CD4-positive, alpha-beta T cell treated with Interleukin-1 beta for 1 hour (primary cell): Measurements from ENCODE around the gene KRTAP10-10.
"Not testable (repeated sequence)": the region's sequence is repeated elsewhere in the genome, so short reads cannot be mapped to it uniquely, and the experiment has no call there.

Experiments used
- DNase-seq, 2 donors: peaks; one replicate each; pipeline ENCODE4 v3.0.0-alpha.2; 2020 to 2022

Gene KRTAP10-10

DNA sequence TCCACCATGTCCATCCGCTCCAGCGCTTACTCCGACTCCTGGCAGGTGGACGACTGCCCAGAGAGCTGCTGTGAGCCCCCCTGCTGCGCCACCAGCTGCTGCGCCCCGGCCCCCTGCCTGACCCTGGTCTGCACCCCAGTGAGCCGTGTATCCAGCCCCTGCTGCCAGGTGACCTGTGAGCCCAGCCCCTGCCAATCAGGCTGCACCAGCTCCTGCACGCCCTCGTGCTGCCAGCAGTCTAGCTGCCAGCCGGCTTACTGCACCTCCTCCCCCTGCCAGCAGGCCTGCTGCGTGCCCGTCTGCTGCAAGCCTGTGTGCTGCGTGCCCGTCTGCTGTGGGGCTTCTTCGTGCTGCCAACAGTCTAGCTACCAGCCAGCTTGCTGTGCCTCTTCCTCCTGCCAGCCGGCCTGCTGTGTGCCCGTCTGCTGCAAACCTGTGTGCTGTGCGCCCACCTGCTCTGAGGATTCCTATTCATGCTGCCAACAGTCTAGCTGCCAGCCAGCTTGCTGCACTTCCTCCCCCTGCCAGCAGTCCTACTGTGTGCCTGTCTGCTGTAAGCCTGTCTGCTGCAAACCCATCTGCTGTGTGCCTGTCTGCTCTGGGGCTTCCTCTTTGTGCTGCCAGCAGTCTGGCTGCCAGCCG, 9.9 kb upstream of the KRTAP10-10 start:
- DNase-seq = not testable (repeated sequence)

- not testable (repeated sequence) for DNase-seq
These were observed 9.3 kb upstream of the KRTAP10-10 start for GRCh38 chr21:44627831-44628233.

DNA sequence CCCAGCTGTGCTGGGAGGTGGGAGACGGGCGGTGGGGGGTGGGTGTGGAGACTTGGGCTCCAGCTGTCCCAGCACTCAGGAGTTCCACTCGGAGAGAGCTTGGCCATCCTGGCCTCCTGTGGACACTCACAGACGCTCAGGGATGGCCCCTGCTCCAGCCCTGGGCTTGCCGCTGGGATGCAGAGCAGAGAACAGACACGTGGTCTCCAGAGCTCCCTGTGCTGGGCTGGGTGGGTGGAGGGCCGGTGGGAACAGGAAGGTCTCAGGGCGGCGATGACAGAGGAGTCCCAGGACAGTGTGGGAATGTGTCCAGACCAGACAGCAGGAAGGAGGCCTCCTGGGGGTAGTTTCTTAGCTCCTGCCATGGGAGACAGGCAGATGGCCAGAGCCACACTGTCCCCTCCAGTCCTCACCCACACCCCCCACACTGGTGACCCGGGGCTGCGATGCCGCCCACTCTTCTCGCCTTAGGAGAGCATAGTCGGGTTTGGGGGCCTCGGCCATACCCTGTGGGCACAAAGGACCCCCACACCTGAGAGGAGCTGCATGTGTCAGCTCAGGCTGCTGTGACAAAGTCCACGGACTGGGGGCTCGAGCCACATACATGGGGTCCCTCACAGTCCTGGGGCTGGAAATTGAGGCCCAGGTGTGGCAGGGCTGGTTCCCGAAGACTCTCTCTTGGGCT, 8.3 kb upstream of the KRTAP10-10 start:
- no peak for DNase-seq

GRCh38 chr21:44630440-44630839, 6.7 kb upstream of the KRTAP10-10 start:
- peak in 1 of 2 donors; percentile 13 for DNase-seq

- no peak for DNase-seq
These were observed 5.1 kb upstream of the KRTAP10-10 start for GRCh38 chr21:44632067-44632466.

- DNase-seq = no peak
These were observed 743 bp upstream of the KRTAP10-10 start for GRCh38 chr21:44636209-44637017.

GRCh38 chr21:44637851-44638348, 744 bp downstream of the KRTAP10-10 start:
- not testable (repeated sequence) for DNase-seq

- not testable (repeated sequence) for DNase-seq
These were observed 1.6 kb downstream of the KRTAP10-10 start for GRCh38 chr21:44638506-44639330.

DNA sequence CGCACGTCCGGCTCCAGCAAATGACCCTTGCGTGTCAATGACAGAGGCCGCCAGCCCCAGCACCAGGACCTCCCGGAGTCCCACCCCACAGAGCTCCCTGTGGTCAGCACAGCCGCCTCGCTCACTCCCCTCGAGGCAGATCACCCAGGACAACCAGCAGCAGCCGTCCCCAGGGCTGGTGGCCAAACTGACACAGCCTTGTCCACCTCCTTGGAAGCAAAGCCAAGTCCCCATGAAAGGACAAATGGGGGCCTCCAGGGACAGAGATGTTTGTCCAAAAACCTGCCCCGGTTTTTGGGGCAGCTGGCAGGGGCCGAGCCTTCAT, 2.1 kb downstream of the KRTAP10-10 start:
- DNase-seq = no peak

DNA sequence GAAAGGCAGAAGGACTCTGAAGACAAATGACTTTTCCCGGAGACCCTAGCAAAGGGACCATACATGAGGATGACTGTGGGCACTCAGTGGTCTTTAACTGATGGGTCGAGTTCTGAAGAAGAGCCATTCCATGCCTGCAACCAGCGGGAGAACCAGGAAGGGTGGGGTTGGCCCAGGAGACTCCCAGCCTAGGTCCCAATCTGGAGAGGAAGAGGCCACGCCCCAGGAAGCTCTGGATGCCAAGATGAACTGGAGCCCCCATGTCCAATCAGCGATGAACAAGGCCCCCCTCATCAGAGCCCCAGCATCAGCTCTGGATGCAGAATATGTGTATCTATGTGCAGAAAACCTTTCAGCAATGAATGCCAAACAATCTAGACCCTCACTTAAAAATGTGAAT, 3.6 kb downstream of the KRTAP10-10 start:
- no peak for DNase-seq

GRCh38 chr21:44643741-44644310, 6.7 kb downstream of the KRTAP10-10 start:
- DNase-seq = no peak

DNA sequence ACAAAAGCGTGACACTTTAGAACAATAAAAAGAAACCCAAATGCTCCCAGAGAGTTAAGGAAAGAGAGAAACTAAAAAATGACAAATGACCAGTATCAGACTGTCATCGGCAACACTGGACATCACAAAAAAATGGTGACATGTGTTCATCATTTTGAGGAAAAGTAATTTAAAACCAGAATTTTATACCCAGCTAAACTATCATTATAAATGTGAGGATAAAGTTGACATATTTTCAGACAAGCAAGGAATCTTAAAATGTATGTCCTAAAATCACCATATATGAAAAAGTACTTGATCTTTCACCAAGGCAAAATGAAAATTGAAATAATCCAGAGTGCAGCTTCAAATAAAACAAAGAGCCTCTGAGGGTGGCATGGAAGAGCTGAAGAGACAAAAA, 7.7 kb downstream of the KRTAP10-10 start:
- DNase-seq = no peak

- not testable (repeated sequence) for DNase-seq
These were observed 9.4 kb downstream of the KRTAP10-10 start, which contains the start of gene KRTAP10-11 for GRCh38 chr21:44646366-44647221. TSS of gene KRTAP10-11 (plus strand) at chr21:44646414. CDS start at chr21:44646459, 45 bp downstream.

GRCh38 chr21:44647222-44647552, 10.0 kb downstream of the KRTAP10-10 start:
- no peak for DNase-seq

DNA sequence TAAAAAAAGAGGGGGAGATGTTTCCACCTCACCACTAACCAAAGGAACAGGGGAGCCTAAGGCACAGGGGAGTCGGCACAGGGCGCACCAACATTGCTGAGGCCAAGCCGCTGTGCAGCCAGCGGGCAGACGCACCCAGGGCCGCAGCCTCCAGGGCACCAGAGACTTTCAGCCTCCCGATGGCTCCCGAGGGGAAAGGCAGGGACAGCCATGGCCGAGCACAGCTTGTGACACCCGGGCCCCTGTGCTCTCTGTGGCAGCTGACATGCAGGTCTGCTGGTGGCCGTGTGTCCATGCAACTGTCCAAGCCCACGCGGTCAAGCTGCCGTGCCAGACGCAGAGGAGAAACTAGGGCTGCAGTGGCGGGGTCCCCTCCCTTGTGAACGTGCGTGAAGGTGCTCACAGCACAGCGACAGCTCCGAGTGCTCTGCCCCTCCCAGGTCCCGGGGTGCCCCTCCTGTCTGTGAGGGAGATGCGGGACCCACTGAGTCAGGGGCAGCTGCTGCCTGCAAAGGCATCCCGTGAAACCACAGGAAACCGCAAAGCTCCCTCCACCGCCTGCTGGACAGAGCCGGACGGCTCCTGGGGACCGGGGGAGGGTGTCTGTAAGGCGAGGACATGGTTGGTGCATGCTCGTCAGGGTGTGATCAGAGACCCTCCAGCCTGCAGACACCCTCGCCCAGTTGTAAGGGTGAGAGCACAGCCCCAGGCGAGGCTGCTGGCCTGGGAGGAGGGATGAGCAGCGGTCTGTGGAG, 11.6 kb downstream of the KRTAP10-10 start:
- no peak for DNase-seq

GRCh38 chr21:44649521-44650100, 12.5 kb downstream of the KRTAP10-10 start:
- no peak for DNase-seq

GRCh38 chr21:44650265-44650972, 13.3 kb downstream of the KRTAP10-10 start:
- no peak for DNase-seq

DNA sequence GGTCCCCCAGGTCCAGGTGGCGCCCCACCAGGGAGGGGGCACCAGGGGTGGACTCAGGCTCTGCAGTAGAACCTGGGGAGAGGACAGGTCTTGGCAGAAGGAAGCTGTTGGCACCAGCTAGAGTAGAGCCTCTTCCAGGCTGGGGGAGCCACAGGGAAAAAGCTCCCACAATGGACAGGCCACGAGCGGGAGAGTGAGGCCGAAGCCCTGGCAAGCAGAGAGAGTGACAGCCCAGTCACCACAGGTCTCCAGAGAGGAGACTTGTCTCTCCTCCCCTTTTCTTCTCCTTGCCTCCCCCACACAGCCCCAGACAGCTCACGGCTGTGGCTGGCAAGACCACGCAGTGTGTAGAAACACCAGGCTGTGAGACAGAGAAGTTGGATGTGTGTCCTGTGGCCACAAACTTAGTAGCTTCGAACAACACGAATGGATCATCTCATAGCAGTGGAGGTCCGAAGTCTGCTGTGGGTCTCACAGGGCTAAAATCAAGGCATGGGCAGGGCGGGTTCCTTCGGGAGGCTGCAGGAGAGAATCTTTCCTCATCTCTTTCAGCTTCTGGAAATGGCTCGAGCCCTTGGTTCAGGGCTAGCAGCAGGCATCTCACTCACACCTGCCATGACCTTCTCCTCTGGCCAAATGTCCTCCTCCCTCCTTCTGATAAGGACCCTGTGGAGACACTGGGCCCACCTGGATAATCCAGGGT, 14.0 kb downstream of the KRTAP10-10 start:
- DNase-seq = no peak

- DNase-seq = peak in 1 of 2 donors; percentile 4
These were observed 16.0 kb downstream of the KRTAP10-10 start for GRCh38 chr21:44653123-44653522.
